K562 (cell line): ENCODE data around the gene KLHL22. TPM values are rescaled to one million over a fixed set of nuclear protein-coding genes. Genes with fewer than 3 reads are reported as not detected.
A peak's percentile ranks its signal among the peaks of the same experiment; 100 is the strongest.

Source experiments
- ATAC-seq: fragments of 200-7000 bp; cut with Tn5 transposase; 3 replicates; pipeline ENCODE4 v1.9.1; 2020; ENCODE audit warnings: moderate library complexity
- BruUV-seq: library from RNA; stranded (reverse); fragments of 400-500 nt; replicated peaks from 2 replicates; lab custom pipeline; 2021; lab: Mats Ljungman, UMichigan
- CTCF ChIA-PET: fragments of 300-600 bp; formaldehyde crosslinking; extraction: SDS; loops from one replicate; lab custom pipeline; 2021; ENCODE audit warnings: low intra/inter-chr PET ratio; lab: Yijun Ruan, JAX
- POLR2A ChIA-PET: fragments of 300-600, 350-650 bp; sonication (Branson Sonifier 250); formaldehyde crosslinking; extraction: SDS; loops from one replicate; lab custom pipeline; 2021; ENCODE audit warnings: antibody characterized with exemption, inconsistent platforms; lab: Yijun Ruan, JAX
- DNase-seq, 4 experiments: peaks; one replicate each; pipeline versions ENCODE4 v3.0.0 to v3.0.0-alpha.2; 2011 to 2018; ENCODE audit warnings: low spot score in 3 of 4, mixed read lengths in 3 of 4; ENCODE audit errors: extremely low read depth in 1 of 4
- FAIRE-seq: peaks from 2 replicates; lab custom pipeline; 2011; peaks lifted over from hg19 to GRCh38; lab: Jason Lieb, UNC
- H2AFZ ChIP-seq: 2 replicates; pipeline ENCODE4 v1.6.0; 2011; ENCODE audit warnings: low read depth, low read length, control low read depth, inconsistent platforms
- H3K27ac ChIP-seq: fragments of 200-600 bp; 3 replicates; pipeline ENCODE4 v1.8.0; 2011; ENCODE audit warnings: low read depth, mild to moderate bottlenecking, control low read depth, inconsistent platforms, low read length, moderate library complexity, mixed read lengths; ENCODE audit errors: extremely low read depth
- H3K27me3 ChIP-seq, 2 experiments: fragments of 300-600 bp in 1 of 2; 2 replicates in 1 of 2; 3 replicates in 1 of 2; pipeline versions ENCODE4 v1.6.0 to v1.8.0; 2011; ENCODE audit warnings: inconsistent platforms in 2 of 2, low read length in 2 of 2, mild to moderate bottlenecking in 1 of 2, mixed read lengths in 1 of 2, moderate library complexity in 1 of 2; ENCODE audit not compliant: control insufficient read depth in 2 of 2, insufficient read depth in 2 of 2
- H3K36me3 ChIP-seq: fragments of 300-600 bp; 3 replicates; pipeline ENCODE4 v1.8.0; 2011; ENCODE audit warnings: mild to moderate bottlenecking, low read length, inconsistent platforms; ENCODE audit not compliant: control insufficient read depth, insufficient read depth
- H3K4me1 ChIP-seq, 2 experiments: fragments of 200-600 bp in 1 of 2; replicated peaks in 1 of 2; 2 replicates in 1 of 2; 3 replicates in 1 of 2; pipeline versions ENCODE4 v1.5.1 to v1.8.0; 2011; ENCODE audit warnings: inconsistent platforms in 2 of 2, low read length in 2 of 2, mild to moderate bottlenecking in 1 of 2, mixed read lengths in 1 of 2, moderate library complexity in 1 of 2; ENCODE audit not compliant: control insufficient read depth in 2 of 2, insufficient read depth in 2 of 2
- H3K4me2 ChIP-seq: 2 replicates; pipeline ENCODE4 v1.6.1; 2011; ENCODE audit warnings: low read length, control low read depth, inconsistent platforms, mixed read lengths; ENCODE audit not compliant: insufficient read depth
- H3K4me3 ChIP-seq: fragments of 200-600 bp; sonication (generic), shearing (Covaris generic); 2 replicates; pipeline ENCODE4 v1.5.1; 2016; ENCODE audit warnings: control low read depth, inconsistent platforms
- H3K79me2 ChIP-seq: fragments of 200-600 bp; 3 replicates; pipeline ENCODE4 v1.8.0; 2011; ENCODE audit warnings: low read length, inconsistent platforms; ENCODE audit not compliant: control insufficient read depth, insufficient read depth
- H3K9ac ChIP-seq, 2 experiments: 2 replicates each; pipeline versions ENCODE4 v1.6.0 to v1.6.1; 2011; ENCODE audit warnings: low read depth in 2 of 2, low read length in 2 of 2, control low read depth in 1 of 2, inconsistent platforms in 1 of 2, mild to moderate bottlenecking in 1 of 2, mixed read lengths in 1 of 2; ENCODE audit not compliant: insufficient read depth in 1 of 2
- H3K9me1 ChIP-seq: one replicate; pipeline ENCODE4 v1.6.0; 2011; ENCODE audit warnings: inconsistent platforms, mild to moderate bottlenecking, low read length, moderate library complexity; ENCODE audit not compliant: control insufficient read depth, insufficient read depth
- H3K9me3 ChIP-seq: replicated peaks from 2 replicates; pipeline ENCODE4 v1.5.1; 2011; ENCODE audit warnings: low read depth, low read length, inconsistent platforms; ENCODE audit not compliant: control insufficient read depth, insufficient read depth
- H4K20me1 ChIP-seq: replicated peaks from 2 replicates; pipeline ENCODE4 v1.6.1; 2011; ENCODE audit warnings: low read length, inconsistent platforms, mixed read lengths; ENCODE audit not compliant: control insufficient read depth, insufficient read depth
- ARID4B ChIP-seq: sonication (generic); formaldehyde crosslinking; IDR thresholded peaks from 2 replicates; pipeline ENCODE4 v1.8.0; 2022; ENCODE audit warnings: mild to moderate bottlenecking, missing genetic modification reagents
- LCOR ChIP-seq: sonication (generic); formaldehyde crosslinking; IDR thresholded peaks from 2 replicates; pipeline ENCODE4 v1.8.0; 2022; ENCODE audit warnings: mild to moderate bottlenecking, missing genetic modification reagents
- NR2C1 ChIP-seq, 2 experiments: fragments of 450-650 bp; IDR thresholded peaks; 2 replicates each; pipeline ENCODE4 v1.6.1; 2017; ENCODE audit warnings: mild to moderate bottlenecking in 2 of 2, antibody characterized with exemption in 1 of 2, inconsistent platforms in 1 of 2, missing compliant biosample characterization in 1 of 2, missing genetic modification characterization in 1 of 2
- OTX1 ChIP-seq: fragments of 450-650 bp; formaldehyde crosslinking; IDR thresholded peaks from 2 replicates; pipeline ENCODE4 v1.4.0; 2022; ENCODE audit warnings: mild to moderate bottlenecking
- PTTG1 ChIP-seq: fragments of 450-650 bp; IDR thresholded peaks from 2 replicates; pipeline ENCODE4 v1.6.1; 2016; ENCODE audit warnings: low read depth, mild to moderate bottlenecking, missing genetic modification characterization, missing compliant biosample characterization
- TEAD4 ChIP-seq, 2 experiments: sonication (generic) in 1 of 2; formaldehyde crosslinking in 1 of 2; IDR thresholded peaks; 2 replicates each; pipeline versions ENCODE4 v1.6.1 to v1.8.0; 2012 to 2022; ENCODE audit warnings: borderline replicate concordance in 1 of 2, inconsistent platforms in 1 of 2, low read length in 1 of 2, mild to moderate bottlenecking in 1 of 2, missing genetic modification reagents in 1 of 2
- THRB ChIP-seq: fragments of 450-650 bp; formaldehyde crosslinking; conservative IDR thresholded peaks from 2 replicates; pipeline ENCODE4 v1.4.0; 2022; ENCODE audit warnings: mild to moderate bottlenecking, missing genetic modification characterization
- XRCC5 ChIP-seq: fragments of 200-400 bp; formaldehyde crosslinking; IDR thresholded peaks from 2 replicates; pipeline ENCODE4 v1.6.1; 2017; ENCODE audit warnings: low read depth, mild to moderate bottlenecking, low read length
- ZBED1 ChIP-seq: IDR thresholded peaks from 2 replicates; pipeline ENCODE4 v1.6.1; 2014
- ZBTB2 ChIP-seq: fragments of 450-650 bp; IDR thresholded peaks from 2 replicates; pipeline ENCODE4 v1.6.1; 2016; ENCODE audit warnings: antibody characterized with exemption
- WGBS: fragments of 100-300 bp; shearing (Covaris generic); methylation state at CpG from one replicate; pipeline ENCODE4 v1.1.6; 2016; ENCODE audit warnings: low coverage, mixed read lengths; ENCODE audit not compliant: insufficient coverage; ENCODE audit errors: missing lambda C conversion rate; 5-methylcytosine and 5-hydroxymethylcytosine counted together
- in situ Hi-C: fragments of 300-500 bp; cut with MboI; formaldehyde crosslinking; loops from 4 replicates; pipeline ENCODE4 v1.15.0; 2018; ENCODE audit warnings: inconsistent platforms, mixed read lengths
- intact Hi-C: fragments of 100-400 bp; cut with micrococcal nuclease; formaldehyde crosslinking; loops from 2 replicates; pipeline ENCODE4 v1.14.2; 2022
- polyA plus RNA-seq, 8 experiments: library from polyadenylated mRNA; depleted of rRNA in 4 of 8; stranded (reverse) in 5 of 8; unstranded in 3 of 8; fragments of >200 nt; fragmentation: Nextera tagmentation in 2 of 8; fragmentation: Illumina TruSeq in 1 of 8; extraction: Ambion mirVana in 2 of 8; extraction: Trizol in 1 of 8; gene quantifications; 2 replicates each; pipeline versions ENCODE4 v1.2.1 to v1.2.3, GENCODE V29; 2011 to 2014; ENCODE audit warnings: inconsistent platforms in 1 of 8, missing spikeins in 1 of 8
- total RNA-seq, 7 experiments: library from RNA; depleted of rRNA in 6 of 7; stranded (reverse); fragments of >200 nt in 6 of 7; fragmentation: Illumina TruSeq in 2 of 7; extraction: Trizol in 2 of 7; gene quantifications; 2 replicates each; pipeline versions ENCODE4 v1.2.1 to v1.2.3, GENCODE V29; 2011 to 2021; ENCODE audit warnings: low replicate concordance in 1 of 7

The KLHL22 gene
- total and polyA plus RNA-seq, 9 of the 15 experiments (the other 6 are each of a cell fraction or from before 2014, with no cell fraction given) = 1.3 to 25.6 (median 15.2) TPM

GRCh38 chr22:20423008-20423905, 72.3 kb downstream of the KLHL22 start:
- Histone ChIP-seq H3K4me1 (peaks cover 0 to 37% of the 10 kb centered on the region in 2 experiments; a peak in 3 of 5 replicates), H3K27me3 (peaks cover 38 to 62% of the 10 kb centered on the region in 2 experiments; a peak in 4 of 5 replicates), H3K9me3 (no peaks in the 10 kb centered on the region), H3K9me1 (no peaks in the 10 kb centered on the region), H3K9ac (peak overlapping the region in 1 of 2 experiments; percentile 70; a peak in 2 of 4 replicates), H2AFZ (no peak overlapping the region), H3K36me3 (no peaks in the 10 kb centered on the region), H3K4me2 (no peak overlapping the region), H4K20me1 (peaks cover 31% of the 10 kb centered on the region), H3K27ac (no peak overlapping the region), H3K79me2 (no peaks in the 10 kb centered on the region), H3K4me3 (no peak overlapping the region)
- CTCF ChIA-PET = no interaction called here
- FAIRE-seq (no peak), DNase-seq (no peak), ATAC-seq (no peak; the same call in 2 of the 3 replicates)
- POLR2A ChIA-PET = interaction anchor here (0.5 to 1.5 kb wide), 11 partner anchors 10 to 1394 kb away, joined by 3 to 6 read pairs (median 3); no protein-coding TSS in a partner anchor
- BruUV-seq = no TSS peak
- intact Hi-C loops (no loop called here), in situ Hi-C loops (loop anchor here (5.0 to 25.0 kb wide), 3 partner anchors 34 to 1886 kb away; partner anchors contain the start of gene TMEM191B)
- WGBS = 18% methylated on average over 20 of the region's 20 CpGs
- TF ChIP-seq OTX1 = peak; percentile 20; the same call in 1 of the 2 replicates
- TF ChIP-seq TEAD4 (IDR thresholded peaks at IDR 0.05; ENCODE audit: low read length) = no peak
- TF ChIP-seq TEAD4 (CRISPR knock-in tag; IDR thresholded peaks at IDR 0.05; ENCODE audit: borderline replicate concordance) = 0 out of 2 replicates have a peak, but pooled peaks have one; percentile 6
- TF ChIP-seq XRCC5 = no peak
- no peak for TF ChIP-seq ZBTB2
- peak; percentile 69; the same call in 1 of the 2 replicates for TF ChIP-seq ARID4B
- no peak for TF ChIP-seq ZBED1
- no peak for TF ChIP-seq PTTG1 (tag)
- peak; percentile 28; the same call in 1 of the 2 replicates for TF ChIP-seq THRB (CRISPR knock-in tag)
- TF ChIP-seq NR2C1 (IDR thresholded peaks at IDR 0.05) = no peak
- TF ChIP-seq NR2C1 (tag; IDR thresholded peaks at IDR 0.05) = no peak
- TF ChIP-seq LCOR (CRISPR knock-in tag) = no peak
